GM19324 (cell line): ENCODE measurements around the gene DENND2A.
"Not testable (repeated sequence)": the region's sequence is repeated elsewhere in the genome, so short reads cannot be mapped to it uniquely, and the experiment has no call there.

ENCODE experiments used
- ATAC-seq: cut with Tn5 transposase; IDR thresholded peaks from one replicate; pipeline ENCODE4 v1.9.1; 2021; ENCODE audit warnings: mild to moderate bottlenecking, moderate library complexity; ENCODE audit not compliant: unreplicated experiment, low FRiP score

The DENND2A gene

DNA sequence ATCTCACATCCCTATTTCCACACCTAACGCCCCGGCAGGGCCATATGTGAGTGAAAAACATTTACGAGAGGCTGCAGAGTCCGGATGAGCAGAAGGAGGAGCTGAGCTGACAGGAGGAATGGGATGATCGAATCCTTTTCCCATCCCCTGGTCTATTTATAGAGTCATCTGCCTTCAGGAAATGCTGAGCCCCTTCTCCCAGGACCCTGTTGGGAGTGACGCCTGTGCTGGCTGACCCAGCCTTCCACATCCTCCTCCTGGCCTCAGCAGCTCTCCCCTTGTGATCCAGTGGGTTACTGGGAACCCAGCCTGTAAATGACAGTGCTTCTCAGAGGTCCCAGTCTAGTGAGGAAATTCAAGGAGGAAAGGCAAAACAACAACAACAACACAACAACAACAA is 16.6 kb downstream of the DENND2A start:
- ATAC-seq, result no peak

GRCh38 chr7:140621401-140622021 is 19.1 kb downstream of the DENND2A start:
- no peak for ATAC-seq

GRCh38 chr7:140619915-140620510 is 20.6 kb downstream of the DENND2A start:
- ATAC-seq, result not testable (repeated sequence)

GRCh38 chr7:140619176-140619575 is 21.4 kb downstream of the DENND2A start:
- no peak for ATAC-seq

- no peak for ATAC-seq
These were observed 22.3 kb downstream of the DENND2A start for GRCh38 chr7:140618306-140618705.

DNA sequence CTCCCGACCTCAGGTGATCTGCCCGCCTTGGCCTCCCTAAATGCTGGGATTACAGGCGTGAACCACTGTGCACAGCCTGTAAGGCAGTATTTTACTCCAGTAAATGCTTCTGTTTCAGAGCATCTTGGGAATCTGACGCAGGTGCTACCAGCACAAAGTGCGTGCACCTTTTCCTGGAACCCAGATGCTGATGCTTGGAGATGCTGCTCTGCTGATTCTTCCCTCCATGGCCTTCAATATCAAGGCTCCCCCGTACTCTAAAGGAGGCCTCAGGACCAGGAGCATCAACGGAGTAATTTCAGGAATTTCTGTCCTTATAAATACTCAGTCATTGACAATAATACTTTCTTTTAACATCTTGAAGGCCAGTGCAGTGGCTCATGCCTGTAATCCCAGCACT is 23.5 kb downstream of the DENND2A start:
- ATAC-seq, result no peak

DNA sequence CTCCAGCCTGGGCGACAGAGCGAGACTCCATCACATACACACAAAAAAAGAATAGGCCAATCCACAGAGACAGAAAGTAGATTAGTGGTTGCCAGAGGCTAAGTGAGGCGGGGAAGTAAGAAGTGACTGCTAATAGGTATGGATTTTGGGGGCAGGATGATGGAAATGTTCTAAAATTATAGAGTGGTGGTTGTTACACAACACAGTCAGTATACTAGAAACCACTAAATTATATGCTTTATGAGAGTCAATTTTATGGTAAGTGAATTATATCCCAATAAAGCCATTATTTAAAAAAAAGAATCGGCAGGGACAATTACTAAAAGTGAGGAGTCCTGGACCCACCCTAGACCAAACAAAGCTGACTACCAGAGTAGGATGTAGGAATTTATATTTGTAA is 24.3 kb downstream of the DENND2A start:
- no peak for ATAC-seq

GRCh38 chr7:140611641-140612040 is 29.0 kb downstream of the DENND2A start:
- no peak for ATAC-seq

DNA sequence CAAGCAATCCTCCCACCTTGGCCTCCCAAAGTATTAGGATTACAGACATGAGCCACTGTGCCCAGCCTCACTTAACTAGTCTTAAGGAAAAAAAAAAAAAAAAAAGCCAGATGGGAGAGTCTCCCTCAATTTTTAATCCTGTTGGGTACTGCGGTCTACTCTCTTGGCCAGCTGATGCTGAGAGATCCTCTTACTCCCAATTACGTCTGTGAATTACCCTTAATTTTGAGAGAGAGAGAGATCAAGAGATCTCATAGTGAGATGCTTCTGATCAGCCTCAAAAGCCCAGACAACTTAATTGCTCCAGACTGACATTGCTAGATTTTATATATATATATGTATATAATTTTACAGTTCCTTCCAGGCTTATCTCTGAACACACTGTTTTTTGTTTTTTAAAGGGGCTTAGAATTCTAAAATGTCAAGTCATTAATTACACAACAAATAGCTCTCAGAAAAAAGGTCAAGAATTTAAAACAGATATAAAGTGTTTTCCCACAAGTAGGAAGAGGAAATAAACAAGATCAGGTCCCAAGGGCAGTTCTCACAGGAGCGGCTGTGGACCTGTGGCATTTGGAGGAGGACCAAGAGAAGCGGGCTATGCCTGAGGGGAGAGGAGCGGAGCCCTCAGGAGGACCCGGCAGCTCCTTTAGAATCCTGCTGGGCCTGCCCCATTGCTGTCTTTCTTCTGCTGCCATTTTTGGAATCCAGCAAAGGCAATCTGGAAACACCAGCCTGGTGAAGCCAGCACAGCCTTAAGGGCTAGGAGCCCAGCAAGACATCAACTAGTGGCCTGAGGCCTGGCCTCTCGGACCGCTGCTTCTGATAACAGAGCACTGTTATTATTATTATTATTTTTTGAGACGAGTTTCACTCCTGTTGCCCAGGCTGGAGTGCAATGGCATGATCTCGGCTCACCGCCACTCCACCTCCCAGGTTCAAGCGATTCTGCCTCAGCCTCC is 30.1 kb downstream of the DENND2A start:
- ATAC-seq, result no peak

GRCh38 chr7:140609646-140610045 is 31.0 kb downstream of the DENND2A start:
- no peak for ATAC-seq

GRCh38 chr7:140607441-140607989 is 33.1 kb downstream of the DENND2A start:
- no peak for ATAC-seq

- ATAC-seq, result no peak
These were observed 35.3 kb downstream of the DENND2A start for GRCh38 chr7:140605337-140605736.

DNA sequence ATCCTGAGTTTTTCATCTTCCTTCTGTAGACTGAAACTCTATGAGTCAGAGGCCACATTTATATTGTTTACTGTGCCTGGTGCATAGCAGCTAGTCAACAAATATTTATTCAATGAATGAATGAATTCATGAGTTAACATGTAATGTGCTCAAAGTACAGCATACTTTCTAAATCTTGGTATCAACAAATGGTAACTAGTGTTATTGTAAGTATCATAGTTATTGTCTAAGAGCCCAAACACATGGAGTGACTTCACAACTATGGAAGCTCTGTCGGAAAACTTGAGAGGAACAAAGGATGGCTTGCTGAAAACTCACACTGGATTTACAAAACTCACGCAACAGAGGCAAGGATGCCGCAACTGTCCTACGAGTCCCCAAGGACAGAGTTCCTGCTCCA is 35.9 kb downstream of the DENND2A start:
- ATAC-seq, result no peak

- no peak for ATAC-seq
These were observed 36.5 kb downstream of the DENND2A start for GRCh38 chr7:140604076-140604475.

- no peak for ATAC-seq
These were observed 38.9 kb downstream of the DENND2A start for GRCh38 chr7:140601566-140602174.

- ATAC-seq, result no peak
These were observed 40.3 kb downstream of the DENND2A start for GRCh38 chr7:140600341-140600740.

GRCh38 chr7:140597428-140597949 is 43.1 kb downstream of the DENND2A start:
- no peak for ATAC-seq

GRCh38 chr7:140596519-140597427 is 43.8 kb downstream of the DENND2A start:
- no peak for ATAC-seq

DNA sequence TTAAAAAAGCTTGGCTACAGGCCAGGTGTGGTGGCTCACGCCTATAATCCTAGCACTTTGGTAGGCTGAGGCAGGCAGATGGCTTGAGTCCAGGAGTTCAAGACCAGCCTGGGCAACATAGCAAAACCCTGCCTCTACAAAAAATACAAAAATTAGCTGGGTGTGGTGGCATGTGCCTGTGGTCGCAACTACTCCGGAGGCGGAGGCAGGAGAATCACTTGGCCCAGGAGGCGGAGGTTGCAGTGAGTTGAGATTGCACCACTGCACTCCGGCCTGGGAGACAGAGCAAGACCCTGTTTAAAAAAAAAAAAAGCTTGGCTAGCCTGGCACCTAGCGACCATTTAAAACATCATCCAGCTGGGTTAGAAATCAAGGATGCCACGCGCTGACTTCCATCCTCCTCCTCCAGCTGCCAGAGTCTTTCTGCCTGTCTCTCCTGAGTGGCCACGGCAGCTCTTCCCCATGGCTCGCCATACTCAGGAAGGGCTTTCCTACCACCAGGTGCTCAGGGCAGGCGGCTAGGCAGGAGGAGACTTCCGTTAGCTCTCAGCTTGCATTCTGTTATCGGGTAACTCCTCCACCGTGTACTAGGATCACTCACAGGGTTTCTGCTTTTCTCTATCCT is 45.0 kb downstream of the DENND2A start:
- ATAC-seq, result no peak
